Measurements from ENCODE around the gene ERC1. TPM values are rescaled to one million over a fixed set of nuclear protein-coding genes. Genes with fewer than 3 reads are reported as not detected.

ERC1 gene
- total RNA-seq, 1 donor from 2014 or later = 56.5 TPM

DNA sequence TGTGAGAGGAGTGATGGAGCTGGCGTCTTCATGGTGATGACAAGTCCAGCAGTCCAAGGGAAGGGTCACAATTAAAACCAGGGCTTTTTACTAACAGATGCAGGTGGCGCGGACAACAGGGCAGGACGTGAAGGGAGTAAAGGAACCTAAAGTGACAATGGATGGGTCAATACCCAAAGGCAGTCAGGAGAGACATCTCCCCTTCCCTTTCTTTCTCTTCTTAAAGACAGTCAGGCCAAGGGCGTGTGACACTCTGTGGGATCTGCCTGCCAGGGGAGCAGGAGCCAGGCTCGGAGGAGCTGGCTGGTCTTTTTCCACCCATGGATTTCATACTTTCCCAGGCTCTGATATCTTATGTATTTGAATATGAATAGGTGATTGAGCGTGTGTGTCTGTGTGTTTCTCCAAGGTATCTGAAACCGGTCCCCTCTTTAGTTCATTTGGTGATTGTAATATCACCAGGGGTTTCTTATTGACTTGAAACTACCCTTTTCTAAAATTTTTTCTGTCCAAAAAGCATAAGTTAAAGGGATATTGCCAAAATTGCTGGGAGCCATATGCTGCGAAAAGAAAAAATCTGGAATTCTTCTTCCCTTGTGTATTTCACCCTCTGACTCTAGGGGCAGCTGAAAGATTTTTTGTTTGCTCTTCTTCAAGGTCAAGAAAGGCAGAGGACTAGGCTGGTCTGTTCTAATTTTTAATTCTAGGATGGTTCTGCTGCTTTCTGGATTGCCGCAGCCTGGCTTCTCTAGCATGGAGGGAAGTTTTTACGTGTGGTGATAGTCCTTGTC lies 541.5 kb downstream of the ERC1 start:
- TF ChIP-seq, protein P1, sequence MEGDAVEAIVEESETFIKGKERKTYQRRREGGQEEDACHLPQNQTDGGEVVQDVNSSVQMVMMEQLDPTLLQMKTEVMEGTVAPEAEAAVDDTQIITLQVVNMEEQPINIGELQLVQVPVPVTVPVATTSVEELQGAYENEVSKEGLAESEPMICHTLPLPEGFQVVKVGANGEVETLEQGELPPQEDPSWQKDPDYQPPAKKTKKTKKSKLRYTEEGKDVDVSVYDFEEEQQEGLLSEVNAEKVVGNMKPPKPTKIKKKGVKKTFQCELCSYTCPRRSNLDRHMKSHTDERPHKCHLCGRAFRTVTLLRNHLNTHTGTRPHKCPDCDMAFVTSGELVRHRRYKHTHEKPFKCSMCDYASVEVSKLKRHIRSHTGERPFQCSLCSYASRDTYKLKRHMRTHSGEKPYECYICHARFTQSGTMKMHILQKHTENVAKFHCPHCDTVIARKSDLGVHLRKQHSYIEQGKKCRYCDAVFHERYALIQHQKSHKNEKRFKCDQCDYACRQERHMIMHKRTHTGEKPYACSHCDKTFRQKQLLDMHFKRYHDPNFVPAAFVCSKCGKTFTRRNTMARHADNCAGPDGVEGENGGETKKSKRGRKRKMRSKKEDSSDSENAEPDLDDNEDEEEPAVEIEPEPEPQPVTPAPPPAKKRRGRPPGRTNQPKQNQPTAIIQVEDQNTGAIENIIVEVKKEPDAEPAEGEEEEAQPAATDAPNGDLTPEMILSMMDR (IDR thresholded peaks at IDR 0.05) = no peak
- TF ChIP-seq POLR2A (IDR thresholded peaks at IDR 0.05) (no peak), POLR2AphosphoS5 (IDR thresholded peaks at IDR 0.05; ENCODE audit: insufficient read depth in 1 of 2, low read depth in 1 of 2) (no peak)
- DNase-seq (ENCODE audit: extremely low spot score in 2 of 2) = no peak
- Histone ChIP-seq H3K4me3 (no peak overlapping the region), H3K36me3 (no peaks in the 10 kb centered on the region), H3K27ac (no peak overlapping the region), H3K9me3 (no peaks in the 10 kb centered on the region), H3K4me1 (peaks cover 10% of the 10 kb centered on the region), H3K27me3 (no peaks in the 10 kb centered on the region)
- intact Hi-C loops (cut with DNase I) = no loop called here

- no peak for DNase-seq (ENCODE audit: extremely low spot score in 2 of 2)
- no peaks in the 10 kb centered on the region for H3K27me3 ChIP-seq
- no peak overlapping the region for H3K27ac ChIP-seq
- H3K4me1 ChIP-seq = peaks cover 10% of the 10 kb centered on the region
- H3K9me3 ChIP-seq = no peaks in the 10 kb centered on the region
- TF ChIP-seq, protein P1 (IDR thresholded peaks at IDR 0.05) = no peak
- TF ChIP-seq POLR2AphosphoS5 (IDR thresholded peaks at IDR 0.05; ENCODE audit: insufficient read depth in 1 of 2, low read depth in 1 of 2) = no peak
- no peak for TF ChIP-seq POLR2A (IDR thresholded peaks at IDR 0.05)
- H3K36me3 ChIP-seq = no peaks in the 10 kb centered on the region
- intact Hi-C loops (cut with DNase I) = no loop called here
- no peak overlapping the region for H3K4me3 ChIP-seq
These were observed 542.2 kb downstream of the ERC1 start for GRCh38 chr12:1533205-1533601.

- TF ChIP-seq, protein P1 (IDR thresholded peaks at IDR 0.05) = no peak
- peak in 1 of 2 donors; percentile 58 for DNase-seq (ENCODE audit: extremely low spot score in 2 of 2)
- no peaks in the 10 kb centered on the region for H3K27me3 ChIP-seq
- no peak overlapping the region for H3K27ac ChIP-seq
- no peaks in the 10 kb centered on the region for H3K36me3 ChIP-seq
- H3K9me3 ChIP-seq = no peaks in the 10 kb centered on the region
- intact Hi-C loops (cut with DNase I) = no loop called here
- H3K4me3 ChIP-seq = no peak overlapping the region
- peaks cover 10% of the 10 kb centered on the region for H3K4me1 ChIP-seq
These were observed 542.7 kb downstream of the ERC1 start for GRCh38 chr12:1533602-1534304.

- H3K9me3 ChIP-seq = no peaks in the 10 kb centered on the region
- peaks cover 10% of the 10 kb centered on the region for H3K4me1 ChIP-seq
- H3K27ac ChIP-seq = no peak overlapping the region
- no peaks in the 10 kb centered on the region for H3K27me3 ChIP-seq
- intact Hi-C loops (cut with DNase I) = no loop called here
- no peak for DNase-seq (ENCODE audit: extremely low spot score in 2 of 2)
- H3K4me3 ChIP-seq = no peak overlapping the region
- TF ChIP-seq POLR2AphosphoS5 (IDR thresholded peaks at IDR 0.05; ENCODE audit: insufficient read depth in 1 of 2, low read depth in 1 of 2) (no peak), POLR2A (IDR thresholded peaks at IDR 0.05) (no peak)
- TF ChIP-seq, protein P1 (IDR thresholded peaks at IDR 0.05) = no peak
- no peaks in the 10 kb centered on the region for H3K36me3 ChIP-seq
These were observed 543.7 kb downstream of the ERC1 start for GRCh38 chr12:1534748-1535147.

DNA sequence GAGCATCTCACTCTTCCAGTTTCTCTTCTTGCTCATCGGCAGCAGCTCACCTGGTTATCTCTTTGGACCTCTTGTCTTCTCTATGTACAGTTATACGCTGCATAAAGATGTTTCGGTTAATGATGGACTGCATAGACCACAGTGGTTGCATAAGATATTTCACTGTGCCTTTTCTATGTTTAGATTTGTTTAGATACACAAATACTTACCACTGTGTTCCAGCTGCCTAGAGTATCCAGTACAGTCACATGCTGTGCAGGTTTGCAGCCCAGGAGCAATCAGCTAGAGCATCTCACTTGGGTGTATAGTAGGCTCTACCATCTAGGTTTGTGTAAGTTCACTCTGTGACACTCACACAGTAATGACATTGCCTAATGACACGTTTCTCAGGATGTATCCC lies 545.8 kb downstream of the ERC1 start:
- DNase-seq (ENCODE audit: extremely low spot score in 2 of 2) = no peak
- Histone ChIP-seq H3K27me3 (no peaks in the 10 kb centered on the region), H3K36me3 (no peaks in the 10 kb centered on the region), H3K4me1 (peaks cover 2% of the 10 kb centered on the region), H3K9me3 (no peaks in the 10 kb centered on the region), H3K27ac (no peak overlapping the region), H3K4me3 (no peak overlapping the region)
- intact Hi-C loops (cut with DNase I) = no loop called here
- TF ChIP-seq, protein P1 (IDR thresholded peaks at IDR 0.05) = no peak
- TF ChIP-seq POLR2A (IDR thresholded peaks at IDR 0.05) = no peak
- no peak for TF ChIP-seq POLR2AphosphoS5 (IDR thresholded peaks at IDR 0.05; ENCODE audit: insufficient read depth in 1 of 2, low read depth in 1 of 2)

Data from vagina (tissue), 2 donors.